SJCRH30 (cell line): ENCODE data around the gene CD58. TPM values are rescaled to one million over a fixed set of nuclear protein-coding genes. Genes with fewer than 3 reads are reported as not detected.

ENCODE experiments used
- total RNA-seq: library from RNA; depleted of rRNA; stranded (reverse); fragments of >200 nt; shearing (Covaris generic); gene quantifications from 2 replicates; pipeline ENCODE4 v1.2.3, GENCODE V29; 2014; rRNA removed

CD58 gene
- total RNA-seq, 1 experiment from 2014 or later: 30.1 TPM

Other genes with a start within 250 kb of the CD58 start
- gene ATP1A1, start 197.8 kb downstream of the CD58 start, total RNA-seq: 110 and 112 TPM in 2 replicates
- gene IGSF3, start 96.7 kb upstream of the CD58 start, total RNA-seq: 20.8 and 22.7 TPM in 2 replicates
- gene CD2, start 183.4 kb upstream of the CD58 start, total RNA-seq: not detected in 2 replicates